IMR-90 (cell line): ENCODE data around the gene CIT. TPM values are rescaled to one million over a fixed set of nuclear protein-coding genes. Genes with fewer than 3 reads are reported as not detected.

Experiments used
- ATAC-seq: fragments of 200-7000 bp; cut with Tn5 transposase; 2 replicates; pipeline ENCODE4 v1.9.1; 2020; ENCODE audit warnings: low read depth, mild to moderate bottlenecking, moderate library complexity
- BruUV-seq: library from RNA; stranded (reverse); fragments of 400-500 nt; replicated peaks from 2 replicates; lab custom pipeline; 2021; lab: Mats Ljungman, UMichigan
- CTCF ChIA-PET: fragments of 300-600 bp; formaldehyde crosslinking; extraction: SDS; loops from one replicate; lab custom pipeline; 2021; ENCODE audit warnings: antibody characterized with exemption; lab: Yijun Ruan, JAX
- POLR2A ChIA-PET: fragments of 300-600 bp; sonication (Branson Sonifier 250); formaldehyde crosslinking; loops from one replicate; lab custom pipeline; 2022; ENCODE audit warnings: antibody characterized with exemption; ENCODE audit not compliant: unreplicated experiment; lab: Charles Lee
- DNase-seq: peaks from one replicate; pipeline ENCODE4 v3.0.0; 2013
- H2AFZ ChIP-seq: replicated peaks from 2 replicates; pipeline ENCODE3; 2013; ENCODE audit warnings: low read length, mild to moderate bottlenecking; ENCODE audit not compliant: poor library complexity
- H2AK5ac ChIP-seq: 2 replicates; pipeline ENCODE4 v1.6.1; 2013; ENCODE audit warnings: low read depth, low read length, inconsistent platforms
- H2AK9ac ChIP-seq: replicated peaks from 2 replicates; pipeline ENCODE3; 2013; ENCODE audit warnings: mild to moderate bottlenecking, low read depth, low read length, moderate library complexity; ENCODE audit not compliant: poor library complexity
- H2BK120ac ChIP-seq: 2 replicates; pipeline ENCODE4 v1.6.1; 2013; ENCODE audit warnings: low read depth, low read length, inconsistent platforms
- H2BK15ac ChIP-seq: 3 replicates; pipeline ENCODE4 v1.6.1; 2013; ENCODE audit warnings: low read depth, low read length, inconsistent platforms
- H2BK20ac ChIP-seq: 2 replicates; pipeline ENCODE4 v1.6.1; 2013; ENCODE audit warnings: low read depth, mild to moderate bottlenecking, inconsistent platforms, low read length, moderate library complexity
- H2BK5ac ChIP-seq: 2 replicates; pipeline ENCODE4 v1.6.1; 2013; ENCODE audit warnings: mild to moderate bottlenecking, low read depth, low read length, inconsistent platforms; ENCODE audit not compliant: poor library complexity, severe bottlenecking
- H3K14ac ChIP-seq: replicated peaks from 2 replicates; pipeline ENCODE4 v1.6.1; 2013; ENCODE audit warnings: low read depth, low read length, inconsistent platforms
- H3K18ac ChIP-seq: 2 replicates; pipeline ENCODE4 v1.6.1; 2013; ENCODE audit warnings: low read depth, low read length, control low read depth
- H3K23ac ChIP-seq: 2 replicates; pipeline ENCODE4 v1.6.1; 2013; ENCODE audit warnings: low read depth, low read length, inconsistent platforms
- H3K27ac ChIP-seq: 2 replicates; pipeline ENCODE4 v1.5.1; 2013; ENCODE audit warnings: mild to moderate bottlenecking, control low read depth, low read length; ENCODE audit not compliant: insufficient read depth
- H3K27me3 ChIP-seq: 2 replicates; pipeline ENCODE4 v1.6.1; 2013; ENCODE audit warnings: low read length; ENCODE audit not compliant: control insufficient read depth, insufficient read depth
- H3K36me3 ChIP-seq: 2 replicates; pipeline ENCODE4 v1.6.1; 2013; ENCODE audit warnings: low read length, mixed read lengths; ENCODE audit not compliant: control insufficient read depth, insufficient read depth
- H3K4ac ChIP-seq: 2 replicates; pipeline ENCODE4 v1.6.1; 2013; ENCODE audit warnings: low read depth, low read length, inconsistent platforms
- H3K4me1 ChIP-seq: 2 replicates; pipeline ENCODE4 v1.6.1; 2013; ENCODE audit warnings: low read length, mixed read lengths; ENCODE audit not compliant: control insufficient read depth, insufficient read depth
- H3K4me2 ChIP-seq: 2 replicates; pipeline ENCODE4 v1.6.1; 2013; ENCODE audit warnings: low read depth, mild to moderate bottlenecking, control low read depth, low read length, moderate library complexity
- H3K4me3 ChIP-seq: 2 replicates; pipeline ENCODE4 v1.5.1; 2013; ENCODE audit warnings: low read depth, mild to moderate bottlenecking, control low read depth, low read length, moderate library complexity; ENCODE audit not compliant: insufficient read depth
- H3K56ac ChIP-seq: 2 replicates; pipeline ENCODE4 v1.6.1; 2013; ENCODE audit warnings: low read length, inconsistent platforms; ENCODE audit not compliant: insufficient read depth; ENCODE audit errors: extremely low read depth
- H3K79me1 ChIP-seq, 2 experiments: 2 replicates each; pipeline ENCODE4 v1.6.1; 2013; ENCODE audit warnings: low read length in 2 of 2, inconsistent platforms in 1 of 2, low read depth in 1 of 2
- H3K9ac ChIP-seq: 2 replicates; pipeline ENCODE4 v1.6.1; 2013; ENCODE audit warnings: low read depth, low read length, control low read depth
- H3K9me1 ChIP-seq: 2 replicates; pipeline ENCODE4 v1.6.1; 2013; ENCODE audit warnings: low read length, inconsistent platforms; ENCODE audit not compliant: insufficient read depth
- H3K9me3 ChIP-seq: 2 replicates; pipeline ENCODE4 v1.6.1; 2013; ENCODE audit warnings: low read length; ENCODE audit not compliant: control insufficient read depth, insufficient read depth
- H4K20me1 ChIP-seq: 2 replicates; pipeline ENCODE4 v1.6.1; 2013; ENCODE audit warnings: low read length, inconsistent platforms; ENCODE audit not compliant: insufficient read depth
- H4K5ac ChIP-seq: 2 replicates; pipeline ENCODE4 v1.6.1; 2013; ENCODE audit warnings: mild to moderate bottlenecking, low read depth, low read length, control low read depth
- H4K8ac ChIP-seq, 2 experiments: 2 replicates each; pipeline ENCODE4 v1.6.1; 2013; ENCODE audit warnings: low read depth in 2 of 2, low read length in 2 of 2, control low read depth in 1 of 2, inconsistent platforms in 1 of 2
- H4K91ac ChIP-seq: 2 replicates; pipeline ENCODE4 v1.6.1; 2013; ENCODE audit warnings: low read depth, low read length, inconsistent platforms; ENCODE audit not compliant: insufficient read depth
- BHLHE40 ChIP-seq: fragments of 150-350 bp; IDR thresholded peaks from 2 replicates; pipeline ENCODE4 v1.6.1; 2016; ENCODE audit warnings: mild to moderate bottlenecking, low read depth, low read length
- CEBPB ChIP-seq: IDR thresholded peaks from 2 replicates; pipeline ENCODE4 v1.6.1; 2012; ENCODE audit warnings: low read depth, low read length, improper control_type of control experiment
- CHD1 ChIP-seq: IDR thresholded peaks from 2 replicates; pipeline ENCODE4 v1.6.1; 2012; ENCODE audit warnings: low read depth, low read length, improper control_type of control experiment
- FOS ChIP-seq: fragments of 150-350 bp; IDR thresholded peaks from 2 replicates; pipeline ENCODE4 v1.6.1; 2016; ENCODE audit warnings: low read depth, low read length
- MAFK ChIP-seq: IDR thresholded peaks from 2 replicates; pipeline ENCODE4 v1.6.1; 2012; ENCODE audit warnings: low read depth, low read length, improper control_type of control experiment
- MAZ ChIP-seq: IDR thresholded peaks from 2 replicates; pipeline ENCODE4 v1.6.1; 2012; ENCODE audit warnings: low read depth, mild to moderate bottlenecking, low read length, improper control_type of control experiment, moderate library complexity, borderline replicate concordance
- MXI1 ChIP-seq: IDR thresholded peaks from 2 replicates; pipeline ENCODE4 v1.6.1; 2012; ENCODE audit warnings: low read depth, mild to moderate bottlenecking, low read length, moderate library complexity, borderline replicate concordance
- NFE2L2 ChIP-seq: fragments of 150-350 bp; IDR thresholded peaks from 2 replicates; pipeline ENCODE4 v1.6.1; 2016; ENCODE audit warnings: low read depth, mild to moderate bottlenecking, low read length
- POLR2A ChIP-seq: IDR thresholded peaks from 2 replicates; pipeline ENCODE4 v1.6.1; 2012; ENCODE audit warnings: mild to moderate bottlenecking, low read depth, low read length
- RAD21 ChIP-seq: IDR thresholded peaks from 2 replicates; pipeline ENCODE4 v1.6.1; 2012; ENCODE audit warnings: low read length, improper control_type of control experiment
- RCOR1 ChIP-seq: IDR thresholded peaks from 2 replicates; pipeline ENCODE4 v1.6.1; 2012; ENCODE audit warnings: mild to moderate bottlenecking, low read length, improper control_type of control experiment; ENCODE audit not compliant: insufficient replicate concordance
- RFX5 ChIP-seq: IDR thresholded peaks from 2 replicates; pipeline ENCODE4 v1.8.0; 2012; ENCODE audit warnings: low read depth, mild to moderate bottlenecking, low read length, moderate library complexity
- SMC3 ChIP-seq: fragments of 150-350 bp; IDR thresholded peaks from 2 replicates; pipeline ENCODE4 v1.6.1; 2016; ENCODE audit warnings: low read depth, mild to moderate bottlenecking, antibody characterized with exemption, low read length, moderate library complexity
- WGBS, 2 experiments: methylation state at CpG; one replicate each; pipeline versions ENCODE4 v1.1.5 to v1.1.7; 2013; ENCODE audit warnings: missing lambda C conversion rate in 2 of 2; ENCODE audit not compliant: insufficient read length in 1 of 2; ENCODE audit errors: extremely low coverage in 2 of 2; 5-methylcytosine and 5-hydroxymethylcytosine counted together
- dilution Hi-C: fragments of 300-500 bp; cut with HindIII; formaldehyde crosslinking; loops from one replicate; pipeline ENCODE4 v1.14.3; 2018; ENCODE audit warnings: low sequenced_read_pairs; ENCODE audit not compliant: unreplicated experiment
- in situ Hi-C: fragments of 300-500 bp; cut with MboI; formaldehyde crosslinking; loops from 3 replicates; pipeline ENCODE4 v1.14.3; 2019; ENCODE audit warnings: low sequenced_read_pairs, inconsistent platforms, mixed read lengths
- intact Hi-C: fragments of 100-400 bp; cut with micrococcal nuclease; formaldehyde crosslinking; loops from 2 replicates; pipeline ENCODE4 v1.10.0; 2022
- polyA plus RNA-seq, 3 experiments: library from polyadenylated mRNA; depleted of rRNA; stranded (reverse); fragments of >200 nt; gene quantifications; 2 replicates each; pipeline ENCODE4 v1.2.3, GENCODE V29; 2012; ENCODE audit warnings: low replicate concordance in 1 of 3
- total RNA-seq: library from RNA; depleted of rRNA; stranded (reverse); fragments of >200 nt; gene quantifications from 2 replicates; pipeline ENCODE4 v1.2.3, GENCODE V29; 2012
- TF ChIP-seq, protein P1 (sequence below): fragments of 150-350 bp; IDR thresholded peaks from 2 replicates; pipeline ENCODE4 v1.6.1; 2016; ENCODE audit warnings: low read depth, mild to moderate bottlenecking, low read length, moderate library complexity, borderline replicate concordance
- TF ChIP-seq, protein P2 (sequence below): fragments of 150-350 bp; IDR thresholded peaks from 2 replicates; pipeline ENCODE4 v1.6.1; 2017; ENCODE audit warnings: mild to moderate bottlenecking, antibody characterized with exemption, low read length, low read depth
- TF ChIP-seq, protein P3 (sequence below): conservative IDR thresholded peaks from 2 replicates; pipeline ENCODE4 v1.5.1; 2012; ENCODE audit warnings: mild to moderate bottlenecking, low read depth, low read length, improper control_type of control experiment

Gene CIT
- total and polyA plus RNA-seq, 2 of the 4 experiments (the other 2 are of a cell fraction), result 13.1 to 21.0 TPM

DNA sequence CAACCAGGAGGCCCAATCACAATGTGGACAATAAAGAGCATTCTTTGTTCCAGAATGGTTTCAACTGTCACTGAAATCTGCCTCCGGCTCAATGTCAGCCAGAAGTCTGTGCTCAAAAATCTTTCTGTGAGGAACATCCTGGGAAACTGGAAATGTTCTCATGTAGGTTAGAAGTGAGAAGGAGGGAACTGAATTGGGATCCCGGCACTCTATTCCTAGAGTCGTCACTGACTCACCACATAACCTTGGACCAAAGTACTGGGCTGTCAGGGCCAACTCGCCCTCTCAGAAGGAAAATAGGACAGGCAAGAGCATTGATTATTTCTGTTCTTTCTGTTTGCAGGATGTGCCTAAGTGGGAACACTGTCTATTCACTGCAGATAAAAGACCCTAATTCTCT lies 151.6 kb downstream of the CIT start:
- Histone ChIP-seq H3K79me1 (no peaks in the 10 kb centered on the region), H4K20me1 (no peaks in the 10 kb centered on the region), H3K56ac (no peak overlapping the region), H3K4me1 (no peaks in the 10 kb centered on the region), H3K27me3 (no peaks in the 10 kb centered on the region), H2AK9ac (no peak overlapping the region), H3K4me3 (no peak overlapping the region), H2BK20ac (no peak overlapping the region), H2AFZ (no peak overlapping the region), H3K27ac (no peak overlapping the region), H3K4ac (no peak overlapping the region), H3K36me3 (no peaks in the 10 kb centered on the region; the same call in 1 of the 2 replicates), H2BK120ac (no peak overlapping the region), H2BK15ac (no peak overlapping the region), H4K8ac (no peak overlapping the region), H3K18ac (no peak overlapping the region), H3K9me3 (no peaks in the 10 kb centered on the region), H3K9ac (no peak overlapping the region), H4K91ac (no peak overlapping the region), H3K4me2 (no peak overlapping the region), H4K5ac (no peak overlapping the region), H2BK5ac (no peak overlapping the region), H3K23ac (no peak overlapping the region), H3K14ac (no peak overlapping the region), H2AK5ac (no peak overlapping the region), H3K9me1 (no peaks in the 10 kb centered on the region; the same call in 1 of the 2 replicates)
- DNase-seq, result no peak
- BruUV-seq, result no TSS peak
- no CpG with 5 or more reads among the region's 4 CpGs for WGBS, 2 experiments
- CTCF ChIA-PET, result no interaction called here
- no peak for ATAC-seq
- in situ Hi-C loops, result no loop called here
- dilution Hi-C loops, result no loop called here
- POLR2A ChIA-PET, result no interaction called here
- TF ChIP-seq MAFK, result no peak
- TF ChIP-seq RCOR1, result no peak
- no peak for TF ChIP-seq POLR2A
- TF ChIP-seq, protein P1, sequence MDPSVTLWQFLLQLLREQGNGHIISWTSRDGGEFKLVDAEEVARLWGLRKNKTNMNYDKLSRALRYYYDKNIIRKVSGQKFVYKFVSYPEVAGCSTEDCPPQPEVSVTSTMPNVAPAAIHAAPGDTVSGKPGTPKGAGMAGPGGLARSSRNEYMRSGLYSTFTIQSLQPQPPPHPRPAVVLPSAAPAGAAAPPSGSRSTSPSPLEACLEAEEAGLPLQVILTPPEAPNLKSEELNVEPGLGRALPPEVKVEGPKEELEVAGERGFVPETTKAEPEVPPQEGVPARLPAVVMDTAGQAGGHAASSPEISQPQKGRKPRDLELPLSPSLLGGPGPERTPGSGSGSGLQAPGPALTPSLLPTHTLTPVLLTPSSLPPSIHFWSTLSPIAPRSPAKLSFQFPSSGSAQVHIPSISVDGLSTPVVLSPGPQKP, result no peak
- no peak for TF ChIP-seq RAD21
- no peak for TF ChIP-seq CHD1
- TF ChIP-seq BHLHE40, result no peak
- no peak for TF ChIP-seq MXI1
- no peak for TF ChIP-seq SMC3
- no peak for TF ChIP-seq CEBPB
- no peak for TF ChIP-seq RFX5
- TF ChIP-seq FOS, result no peak
- TF ChIP-seq NFE2L2, result no peak
- TF ChIP-seq, protein P2, sequence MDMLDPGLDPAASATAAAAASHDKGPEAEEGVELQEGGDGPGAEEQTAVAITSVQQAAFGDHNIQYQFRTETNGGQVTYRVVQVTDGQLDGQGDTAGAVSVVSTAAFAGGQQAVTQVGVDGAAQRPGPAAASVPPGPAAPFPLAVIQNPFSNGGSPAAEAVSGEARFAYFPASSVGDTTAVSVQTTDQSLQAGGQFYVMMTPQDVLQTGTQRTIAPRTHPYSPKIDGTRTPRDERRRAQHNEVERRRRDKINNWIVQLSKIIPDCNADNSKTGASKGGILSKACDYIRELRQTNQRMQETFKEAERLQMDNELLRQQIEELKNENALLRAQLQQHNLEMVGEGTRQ, result no peak
- TF ChIP-seq, protein P3, sequence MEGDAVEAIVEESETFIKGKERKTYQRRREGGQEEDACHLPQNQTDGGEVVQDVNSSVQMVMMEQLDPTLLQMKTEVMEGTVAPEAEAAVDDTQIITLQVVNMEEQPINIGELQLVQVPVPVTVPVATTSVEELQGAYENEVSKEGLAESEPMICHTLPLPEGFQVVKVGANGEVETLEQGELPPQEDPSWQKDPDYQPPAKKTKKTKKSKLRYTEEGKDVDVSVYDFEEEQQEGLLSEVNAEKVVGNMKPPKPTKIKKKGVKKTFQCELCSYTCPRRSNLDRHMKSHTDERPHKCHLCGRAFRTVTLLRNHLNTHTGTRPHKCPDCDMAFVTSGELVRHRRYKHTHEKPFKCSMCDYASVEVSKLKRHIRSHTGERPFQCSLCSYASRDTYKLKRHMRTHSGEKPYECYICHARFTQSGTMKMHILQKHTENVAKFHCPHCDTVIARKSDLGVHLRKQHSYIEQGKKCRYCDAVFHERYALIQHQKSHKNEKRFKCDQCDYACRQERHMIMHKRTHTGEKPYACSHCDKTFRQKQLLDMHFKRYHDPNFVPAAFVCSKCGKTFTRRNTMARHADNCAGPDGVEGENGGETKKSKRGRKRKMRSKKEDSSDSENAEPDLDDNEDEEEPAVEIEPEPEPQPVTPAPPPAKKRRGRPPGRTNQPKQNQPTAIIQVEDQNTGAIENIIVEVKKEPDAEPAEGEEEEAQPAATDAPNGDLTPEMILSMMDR, result no peak
- no peak for TF ChIP-seq MAZ
- intact Hi-C loops, result no loop called here
